Measurements from ENCODE around the gene C2CD3.

DNA sequence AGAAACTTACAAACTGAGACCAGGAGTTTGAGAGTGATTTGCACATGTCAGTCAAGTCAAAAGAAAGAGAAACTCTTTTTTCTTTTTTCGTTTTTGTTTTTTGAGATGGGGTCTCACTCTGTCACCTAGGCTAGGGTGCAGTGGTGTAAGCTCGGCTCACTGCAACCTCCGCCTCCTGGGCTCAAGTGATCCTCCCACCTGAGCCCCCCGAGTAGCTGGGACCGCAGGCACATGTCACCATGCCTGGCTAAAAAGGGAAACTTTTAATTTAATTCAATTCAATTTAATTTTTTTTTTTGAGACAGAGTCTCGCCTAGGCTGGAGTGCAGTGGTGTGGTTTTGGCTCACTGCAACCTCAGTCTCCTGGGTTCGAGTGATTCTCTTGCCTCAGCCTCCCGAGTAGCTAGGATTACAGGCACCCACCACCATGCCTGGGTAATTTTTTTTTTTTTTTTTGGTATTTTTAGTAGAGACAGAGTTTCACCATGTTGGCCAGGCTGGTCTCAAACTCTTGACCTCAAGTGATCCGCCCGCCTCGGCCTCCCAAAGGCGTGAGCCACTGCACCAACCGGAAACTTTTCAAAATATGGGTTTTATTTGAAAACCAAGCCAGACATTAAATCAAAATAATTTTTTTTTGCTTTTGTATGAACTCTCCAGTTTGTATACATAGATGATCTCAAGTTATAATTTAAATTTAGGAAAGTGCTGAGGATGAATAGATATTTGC lies 171.8 kb downstream of the C2CD3 start:
- TF ChIP-seq POLR2AphosphoS5 (IDR thresholded peaks at IDR 0.05; ENCODE audit: low read depth) (no peak), SPI1 (IDR thresholded peaks at IDR 0.05; ENCODE audit: borderline replicate concordance, low read depth) (no peak)
- TF ChIP-seq, protein P1, sequence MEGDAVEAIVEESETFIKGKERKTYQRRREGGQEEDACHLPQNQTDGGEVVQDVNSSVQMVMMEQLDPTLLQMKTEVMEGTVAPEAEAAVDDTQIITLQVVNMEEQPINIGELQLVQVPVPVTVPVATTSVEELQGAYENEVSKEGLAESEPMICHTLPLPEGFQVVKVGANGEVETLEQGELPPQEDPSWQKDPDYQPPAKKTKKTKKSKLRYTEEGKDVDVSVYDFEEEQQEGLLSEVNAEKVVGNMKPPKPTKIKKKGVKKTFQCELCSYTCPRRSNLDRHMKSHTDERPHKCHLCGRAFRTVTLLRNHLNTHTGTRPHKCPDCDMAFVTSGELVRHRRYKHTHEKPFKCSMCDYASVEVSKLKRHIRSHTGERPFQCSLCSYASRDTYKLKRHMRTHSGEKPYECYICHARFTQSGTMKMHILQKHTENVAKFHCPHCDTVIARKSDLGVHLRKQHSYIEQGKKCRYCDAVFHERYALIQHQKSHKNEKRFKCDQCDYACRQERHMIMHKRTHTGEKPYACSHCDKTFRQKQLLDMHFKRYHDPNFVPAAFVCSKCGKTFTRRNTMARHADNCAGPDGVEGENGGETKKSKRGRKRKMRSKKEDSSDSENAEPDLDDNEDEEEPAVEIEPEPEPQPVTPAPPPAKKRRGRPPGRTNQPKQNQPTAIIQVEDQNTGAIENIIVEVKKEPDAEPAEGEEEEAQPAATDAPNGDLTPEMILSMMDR (IDR thresholded peaks at IDR 0.05; ENCODE audit: insufficient read depth, low read length): no peak

All from HL-60 (cell line).